Astrocyte (in vitro differentiated cells and primary cell): ENCODE measurements around the gene TOMM40L. TPM values are rescaled to one million over a fixed set of nuclear protein-coding genes. Genes with fewer than 3 reads are reported as not detected.

ENCODE experiments used
- DNase-seq: peaks from one replicate; pipeline ENCODE4 v3.0.0-alpha.2; 2010; ENCODE audit warnings: low read depth
- FAIRE-seq: peaks from 2 replicates; lab custom pipeline; 2011; peaks lifted over from hg19 to GRCh38; lab: Jason Lieb, UNC
- H2AFZ ChIP-seq: 2 replicates; pipeline ENCODE4 v1.6.0; 2012; ENCODE audit warnings: low read depth, low read length, inconsistent platforms
- H3K27ac ChIP-seq: 2 replicates; pipeline ENCODE4 v1.5.1; 2011; ENCODE audit warnings: low read depth, low read length, inconsistent platforms
- H3K27me3 ChIP-seq: 2 replicates; pipeline ENCODE4 v1.6.0; 2011; ENCODE audit warnings: low read length, inconsistent platforms; ENCODE audit not compliant: insufficient read depth
- H3K36me3 ChIP-seq: 2 replicates; pipeline ENCODE4 v1.5.1; 2011; ENCODE audit warnings: low read length, inconsistent platforms; ENCODE audit not compliant: insufficient read depth
- H3K4me1 ChIP-seq: 2 replicates; pipeline ENCODE4 v1.5.1; 2011; ENCODE audit warnings: low read length, inconsistent platforms; ENCODE audit not compliant: insufficient read depth
- H3K4me2 ChIP-seq: 2 replicates; pipeline ENCODE4 v1.6.0; 2012; ENCODE audit warnings: low read length, inconsistent platforms
- H3K4me3 ChIP-seq: 2 replicates; pipeline ENCODE4 v1.5.1; 2011; ENCODE audit warnings: low read depth, mild to moderate bottlenecking, low read length, inconsistent platforms; ENCODE audit not compliant: insufficient read depth
- H3K79me2 ChIP-seq: 2 replicates; pipeline ENCODE4 v1.6.0; 2012; ENCODE audit warnings: mild to moderate bottlenecking, low read length, inconsistent platforms; ENCODE audit not compliant: insufficient read depth
- H3K9ac ChIP-seq: 2 replicates; pipeline ENCODE4 v1.6.0; 2012; ENCODE audit warnings: mild to moderate bottlenecking, low read length, inconsistent platforms
- H3K9me3 ChIP-seq: 2 replicates; pipeline ENCODE4 v1.5.1; 2012; ENCODE audit warnings: low read depth, mild to moderate bottlenecking, low read length, inconsistent platforms; ENCODE audit not compliant: insufficient read depth
- H4K20me1 ChIP-seq: 2 replicates; pipeline ENCODE4 v1.6.0; 2012; ENCODE audit warnings: low read length, inconsistent platforms; ENCODE audit not compliant: insufficient read depth
- H3K27ac Mint-ChIP-seq: one replicate; pipeline ENCODE4 v1.8.0; 2021; ENCODE audit warnings: mild to moderate bottlenecking, mixed read lengths; ENCODE audit not compliant: unreplicated experiment
- H3K27me3 Mint-ChIP-seq: one replicate; pipeline ENCODE4 v1.8.0; 2021; ENCODE audit warnings: low read depth, mixed read lengths; ENCODE audit not compliant: unreplicated experiment
- H3K36me3 Mint-ChIP-seq: one replicate; pipeline ENCODE4 v1.8.0; 2021; ENCODE audit warnings: low read depth, mixed read lengths; ENCODE audit not compliant: unreplicated experiment
- H3K4me1 Mint-ChIP-seq: one replicate; pipeline ENCODE4 v1.8.0; 2021; ENCODE audit warnings: low read depth, mixed read lengths; ENCODE audit not compliant: unreplicated experiment
- H3K4me3 Mint-ChIP-seq: one replicate; pipeline ENCODE4 v1.8.0; 2021; ENCODE audit warnings: mild to moderate bottlenecking, moderate library complexity, mixed read lengths; ENCODE audit not compliant: unreplicated experiment
- H3K9me3 Mint-ChIP-seq: one replicate; pipeline ENCODE4 v1.8.0; 2021; ENCODE audit warnings: mild to moderate bottlenecking, mixed read lengths; ENCODE audit not compliant: unreplicated experiment
- CTCF ChIP-seq: IDR thresholded peaks from 2 replicates; pipeline ENCODE4 v1.5.1; 2011; ENCODE audit warnings: low read depth, mild to moderate bottlenecking, inconsistent platforms, low read length, moderate library complexity; ENCODE audit not compliant: insufficient read depth
- EZH2 ChIP-seq: IDR thresholded peaks from 2 replicates; pipeline ENCODE4 v1.6.1; 2012; ENCODE audit warnings: mild to moderate bottlenecking, low read length, inconsistent platforms; ENCODE audit not compliant: insufficient read depth
- total RNA-seq: library from RNA; stranded (reverse); gene quantifications from 2 replicates; pipeline ENCODE4 v1.2.1, GENCODE V29; 2021

The TOMM40L gene
- total RNA-seq, 1 donor from 2014 or later: 12.0 TPM

- no peak overlapping the region for H3K4me3 Mint-ChIP-seq
- peaks cover 15% of the 10 kb centered on the region for H3K4me1 Mint-ChIP-seq
- peaks cover 11% of the 10 kb centered on the region for H3K27me3 Mint-ChIP-seq
- no peak for DNase-seq
- peaks cover 3% of the 10 kb centered on the region for H3K36me3 ChIP-seq
- H2AFZ ChIP-seq: no peak overlapping the region
- no peak overlapping the region for H3K4me2 ChIP-seq
- H4K20me1 ChIP-seq: no peaks in the 10 kb centered on the region
- peaks cover 14% of the 10 kb centered on the region for H3K4me1 ChIP-seq
- no peak overlapping the region for H3K9ac ChIP-seq
- no peak overlapping the region for H3K4me3 ChIP-seq
- no peaks in the 10 kb centered on the region for H3K27me3 ChIP-seq
- no peaks in the 10 kb centered on the region for H3K9me3 Mint-ChIP-seq
- H3K27ac ChIP-seq: no peak overlapping the region
- H3K36me3 Mint-ChIP-seq: peaks cover 3% of the 10 kb centered on the region
- no peaks in the 10 kb centered on the region for H3K9me3 ChIP-seq
- FAIRE-seq: no peak
- H3K27ac Mint-ChIP-seq: no peak overlapping the region
- no peaks in the 10 kb centered on the region for H3K79me2 ChIP-seq
- TF ChIP-seq CTCF: no peak
- TF ChIP-seq EZH2: no peak
These were observed 5.9 kb upstream of the TOMM40L start for GRCh38 chr1:161220002-161220401.

GRCh38 chr1:161222175-161223019, 3.5 kb upstream of the TOMM40L start:
- no peak overlapping the region for H3K4me3 Mint-ChIP-seq
- H3K27ac ChIP-seq: no peak overlapping the region
- no peaks in the 10 kb centered on the region for H3K27me3 ChIP-seq
- H3K4me2 ChIP-seq: no peak overlapping the region
- H3K9me3 Mint-ChIP-seq: no peaks in the 10 kb centered on the region
- H3K9me3 ChIP-seq: no peaks in the 10 kb centered on the region
- H3K4me1 Mint-ChIP-seq: peaks cover 19% of the 10 kb centered on the region
- DNase-seq (no peak), FAIRE-seq (no peak)
- no peaks in the 10 kb centered on the region for H3K36me3 Mint-ChIP-seq
- H3K27me3 Mint-ChIP-seq: peaks cover 11% of the 10 kb centered on the region
- peaks cover 17% of the 10 kb centered on the region for H3K4me1 ChIP-seq
- no peak overlapping the region for H3K4me3 ChIP-seq
- H3K36me3 ChIP-seq: no peaks in the 10 kb centered on the region
- H3K79me2 ChIP-seq: peaks cover 8% of the 10 kb centered on the region
- no peak overlapping the region for H3K27ac Mint-ChIP-seq
- H4K20me1 ChIP-seq: no peaks in the 10 kb centered on the region
- no peak overlapping the region for H2AFZ ChIP-seq
- TF ChIP-seq EZH2 (no peak), CTCF (no peak)
- no peak overlapping the region for H3K9ac ChIP-seq
